GM12878 (cell line): ENCODE results near the gene FAHD2A. TPM values are rescaled to one million over a fixed set of nuclear protein-coding genes. Genes with fewer than 3 reads are reported as not detected.

Experiments used
- ATAC-seq: fragments of 200-7000 bp; cut with Tn5 transposase; 3 replicates; pipeline ENCODE4 v1.9.1; 2020; ENCODE audit warnings: mild to moderate bottlenecking, moderate library complexity
- BruUV-seq: library from RNA; stranded (reverse); fragments of 400-500 nt; replicated peaks from 2 replicates; lab custom pipeline; 2021; lab: Mats Ljungman, UMichigan
- CTCF ChIA-PET: fragments of 300-600 bp; sonication (Branson Sonifier 250); formaldehyde crosslinking; extraction: SDS; loops from one replicate; lab custom pipeline; 2021; ENCODE audit warnings: inconsistent platforms; lab: Yijun Ruan, JAX
- POLR2A ChIA-PET: fragments of 350-600 bp; formaldehyde crosslinking; extraction: SDS; loops from one replicate; lab custom pipeline; 2021; ENCODE audit warnings: inconsistent platforms; lab: Charles Lee
- RAD21 ChIA-PET: fragments of 300-600 bp; sonication (Branson Sonifier 250); formaldehyde crosslinking; loops from one replicate; lab custom pipeline; 2023; ENCODE audit warnings: antibody characterized with exemption; ENCODE audit not compliant: unreplicated experiment; lab: Charles Lee
- SMC1A ChIA-PET: fragments of 300-600 bp; sonication (Branson Sonifier 250); formaldehyde crosslinking; loops from one replicate; lab custom pipeline; 2023; ENCODE audit not compliant: unreplicated experiment, uncharacterized antibody; lab: Charles Lee
- DNase-seq: peaks from one replicate; pipeline ENCODE4 v3.0.0-alpha.2; 2011; ENCODE audit warnings: low read depth, low spot score
- FAIRE-seq: peaks from 3 replicates; lab custom pipeline; 2011; peaks lifted over from hg19 to GRCh38; lab: Jason Lieb, UNC
- H2AFZ ChIP-seq: 2 replicates; pipeline ENCODE4 v1.6.0; 2011; ENCODE audit warnings: low read depth, low read length, control low read depth; ENCODE audit not compliant: control insufficient read depth
- H3K27ac ChIP-seq: 2 replicates; pipeline ENCODE4 v1.5.1; 2011; ENCODE audit warnings: control low read depth; ENCODE audit not compliant: control insufficient read depth, insufficient read depth
- H3K27me3 ChIP-seq, 2 experiments: replicated peaks in 1 of 2; 2 replicates each; pipeline versions ENCODE4 v1.6.0 to v1.6.1; 2011; ENCODE audit warnings: low read length in 1 of 2; ENCODE audit not compliant: control insufficient read depth in 2 of 2, insufficient read depth in 2 of 2
- H3K36me3 ChIP-seq, 2 experiments: 2 replicates each; pipeline ENCODE4 v1.5.1; 2011; ENCODE audit warnings: low read length in 1 of 2; ENCODE audit not compliant: control insufficient read depth in 2 of 2, insufficient read depth in 2 of 2
- H3K4me1 ChIP-seq: 2 replicates; pipeline ENCODE4 v1.6.1; 2011; ENCODE audit warnings: mild to moderate bottlenecking, low read length, moderate library complexity, mixed read lengths; ENCODE audit not compliant: control insufficient read depth, insufficient read depth
- H3K4me2 ChIP-seq: 2 replicates; pipeline ENCODE4 v1.6.0; 2011; ENCODE audit warnings: control low read depth; ENCODE audit not compliant: control insufficient read depth, insufficient read depth
- H3K4me3 ChIP-seq: fragments of 200-600 bp; sonication (generic); 2 replicates; pipeline ENCODE4 v1.5.1; 2016
- H3K79me2 ChIP-seq: 2 replicates; pipeline ENCODE4 v1.6.0; 2011; ENCODE audit warnings: low read length; ENCODE audit not compliant: control insufficient read depth, insufficient read depth
- H3K9ac ChIP-seq: 2 replicates; pipeline ENCODE4 v1.8.0; 2011; ENCODE audit warnings: low read length, control low read depth, mixed read lengths; ENCODE audit not compliant: control insufficient read depth, insufficient read depth
- H3K9me3 ChIP-seq: replicated peaks from 3 replicates; pipeline ENCODE4 v1.5.1; 2011; ENCODE audit warnings: mild to moderate bottlenecking, low read length; ENCODE audit not compliant: control insufficient read depth, insufficient read depth
- H4K20me1 ChIP-seq: 2 replicates; pipeline ENCODE4 v1.6.0; 2011; ENCODE audit not compliant: control insufficient read depth, insufficient read depth
- BRCA1 ChIP-seq: IDR thresholded peaks from 2 replicates; pipeline ENCODE4 v1.6.1; 2011; ENCODE audit warnings: low read depth, low read length, improper control_type of control experiment
- HDGF ChIP-seq: fragments of 450-650 bp; IDR thresholded peaks from 2 replicates; pipeline ENCODE4 v1.6.1; 2016; ENCODE audit warnings: antibody characterized with exemption
- NRF1 ChIP-seq: conservative IDR thresholded peaks from 2 replicates; pipeline ENCODE4 v1.6.1; 2011; ENCODE audit warnings: mild to moderate bottlenecking, low read depth, low read length, improper control_type of control experiment
- PML ChIP-seq: IDR thresholded peaks from 2 replicates; pipeline ENCODE4 v1.6.1; 2012; ENCODE audit warnings: low read length, inconsistent platforms
- RAD21 ChIP-seq: IDR thresholded peaks from 2 replicates; pipeline ENCODE4 v1.6.1; 2011; ENCODE audit warnings: mild to moderate bottlenecking, low read depth, low read length, moderate library complexity; ENCODE audit not compliant: insufficient read depth
- RELA ChIP-seq: fragments of 450-650 bp; IDR thresholded peaks from 2 replicates; pipeline ENCODE4 v1.8.0; 2014; ENCODE audit warnings: borderline replicate concordance; ENCODE audit not compliant: partially characterized antibody
- STAT3 ChIP-seq: IDR thresholded peaks from 2 replicates; pipeline ENCODE4 v1.6.1; 2011; ENCODE audit warnings: low read depth, low read length, improper control_type of control experiment
- ZSCAN29 ChIP-seq: fragments of 450-650 bp; IDR thresholded peaks from 2 replicates; pipeline ENCODE4 v1.6.1; 2017; ENCODE audit warnings: mild to moderate bottlenecking, moderate library complexity
- WGBS: methylation state at CpG from one replicate; pipeline ENCODE4 v1.1.6; 2016; ENCODE audit warnings: low lambda C conversion rate; ENCODE audit not compliant: insufficient replicate concordance, insufficient coverage; ENCODE audit errors: missing lambda C conversion rate; 5-methylcytosine and 5-hydroxymethylcytosine counted together
- in situ Hi-C: fragments of 300-500 bp; cut with MboI; formaldehyde crosslinking; loops from 9 replicates; pipeline ENCODE4 v1.14.3; 2018; ENCODE audit warnings: mixed read lengths
- intact Hi-C: fragments of 100-400 bp; cut with micrococcal nuclease; formaldehyde crosslinking; loops from one replicate; pipeline ENCODE4 v1.14.2; 2022; ENCODE audit not compliant: unreplicated experiment
- polyA plus RNA-seq, 11 experiments: library from polyadenylated mRNA; depleted of rRNA in 4 of 11; unstranded in 6 of 11; stranded (reverse) in 5 of 11; fragments of >200 nt; fragmentation: Nextera tagmentation in 4 of 11; fragmentation: Illumina TruSeq in 1 of 11; extraction: Ambion mirVana in 4 of 11; extraction: Trizol in 1 of 11; gene quantifications; 1 replicate in 1 of 11; 2 replicates in 10 of 11; pipeline versions ENCODE4 v1.2.1 to v1.2.3, GENCODE V29; 2011 to 2016; ENCODE audit warnings: inconsistent platforms in 2 of 11, missing spikeins in 2 of 11, low read depth in 1 of 11
- total RNA-seq, 4 experiments: library from RNA; depleted of rRNA in 3 of 4; stranded (reverse); fragments of >200 nt in 3 of 4; fragmentation: Illumina TruSeq in 1 of 4; extraction: Trizol in 1 of 4; gene quantifications; 2 replicates each; pipeline versions ENCODE4 v1.2.1 to v1.2.3, GENCODE V29; 2013 to 2021
- TF ChIP-seq, protein P1 (sequence below): fragments of 450-650 bp; IDR thresholded peaks from 2 replicates; pipeline ENCODE4 v1.6.1; 2018; ENCODE audit warnings: mild to moderate bottlenecking, low read depth, moderate library complexity; ENCODE audit not compliant: partially characterized antibody
- TF ChIP-seq, protein P2 (sequence below): IDR thresholded peaks from 2 replicates; pipeline ENCODE4 v1.6.1; 2012; ENCODE audit warnings: mild to moderate bottlenecking, low read depth, low read length
- TF ChIP-seq, protein P3 (sequence below): fragments of 450-650 bp; IDR thresholded peaks from 2 replicates; pipeline ENCODE4 v1.6.1; 2016; ENCODE audit warnings: mild to moderate bottlenecking

Gene FAHD2A
- total and polyA plus RNA-seq, 10 of the 15 experiments (the other 5 are each of a cell fraction or from before 2014, with no cell fraction given), result 11.2 to 38.2 (median 25.1) TPM

DNA sequence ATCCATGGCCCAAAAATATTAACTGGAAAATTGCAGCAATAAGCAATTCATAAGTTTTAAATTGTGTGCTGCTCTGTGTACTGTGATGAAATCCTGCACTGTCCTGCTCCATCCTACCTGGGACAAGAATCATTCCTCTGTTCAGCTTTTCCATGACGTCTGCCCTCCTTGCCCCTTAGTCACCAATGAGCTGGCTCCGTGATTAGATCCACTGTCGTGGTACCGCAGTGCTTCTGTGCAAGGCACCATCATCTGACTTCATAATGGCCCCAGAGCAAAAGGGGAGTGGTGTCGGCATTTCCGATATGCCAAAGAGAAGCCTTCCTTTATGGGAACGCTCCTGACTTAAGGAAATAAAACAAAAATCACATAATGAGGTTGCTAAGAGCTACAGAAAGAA lies 3.4 kb upstream of the FAHD2A start:
- CTCF ChIA-PET, result no interaction called here

DNA sequence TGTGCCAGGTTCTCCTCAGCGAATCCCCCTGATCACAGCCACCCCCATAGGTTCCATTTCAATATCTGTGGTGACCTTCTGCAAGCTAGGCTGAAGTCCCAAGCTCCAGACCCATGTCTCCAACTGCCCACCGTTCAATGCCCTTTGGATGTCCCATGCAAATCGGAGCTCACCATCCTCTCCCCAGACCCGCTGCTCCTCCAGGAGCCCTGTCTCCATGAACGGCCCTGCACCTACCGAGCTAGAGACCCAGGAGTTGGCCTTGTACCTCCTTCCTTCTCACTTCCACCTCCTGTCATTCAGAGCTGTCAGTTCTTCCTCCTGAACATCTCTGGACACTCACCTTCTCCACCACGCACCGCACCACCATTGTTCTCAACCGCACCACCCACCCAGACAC lies 1.0 kb upstream of the FAHD2A start:
- H3K4me1 ChIP-seq, result peaks cover 5% of the 10 kb centered on the region
- ATAC-seq (no peak), DNase-seq (no peak), FAIRE-seq (no peak)
- no peaks in the 10 kb centered on the region for H3K9me3 ChIP-seq
- BruUV-seq, result no TSS peak
- peak overlapping the region; percentile 73; the same call in 1 of the 2 replicates for H2AFZ ChIP-seq
- POLR2A ChIA-PET, result no interaction called here
- in situ Hi-C loops, result loop anchor here (5.0 kb wide), 1 partner anchor 331 kb away; no protein-coding TSS in a partner anchor
- no peaks in the 10 kb centered on the region for H3K36me3 ChIP-seq
- peak overlapping the region; percentile 80 for H3K9ac ChIP-seq
- peak overlapping the region; percentile 89 for H3K4me2 ChIP-seq
- intact Hi-C loops, result no loop called here
- H4K20me1 ChIP-seq, result no peaks in the 10 kb centered on the region
- RAD21 ChIA-PET, result interaction anchor here (1.5 to 2.1 kb wide), 2 partner anchors 12 to 170 kb away, joined by 3 to 10 read pairs; no protein-coding TSS in a partner anchor
- SMC1A ChIA-PET, result interaction anchor here (1.0 to 1.2 kb wide), 2 partner anchors 12 to 125 kb away, joined by 3 to 5 read pairs; no protein-coding TSS in a partner anchor
- CTCF ChIA-PET, result interaction anchor here (1.1 to 4.1 kb wide), 3 partner anchors 13 to 286 kb away, joined by 3 to 41 read pairs (median 3); no protein-coding TSS in a partner anchor
- peak overlapping the region; percentile 89 for H3K4me3 ChIP-seq
- 86% methylated on average over 9 of the region's 9 CpGs for WGBS
- peaks cover 7% of the 10 kb centered on the region for H3K79me2 ChIP-seq
- H3K27ac ChIP-seq, result no peak overlapping the region
- no peaks in the 10 kb centered on the region for H3K27me3 ChIP-seq
- TF ChIP-seq, protein P1, sequence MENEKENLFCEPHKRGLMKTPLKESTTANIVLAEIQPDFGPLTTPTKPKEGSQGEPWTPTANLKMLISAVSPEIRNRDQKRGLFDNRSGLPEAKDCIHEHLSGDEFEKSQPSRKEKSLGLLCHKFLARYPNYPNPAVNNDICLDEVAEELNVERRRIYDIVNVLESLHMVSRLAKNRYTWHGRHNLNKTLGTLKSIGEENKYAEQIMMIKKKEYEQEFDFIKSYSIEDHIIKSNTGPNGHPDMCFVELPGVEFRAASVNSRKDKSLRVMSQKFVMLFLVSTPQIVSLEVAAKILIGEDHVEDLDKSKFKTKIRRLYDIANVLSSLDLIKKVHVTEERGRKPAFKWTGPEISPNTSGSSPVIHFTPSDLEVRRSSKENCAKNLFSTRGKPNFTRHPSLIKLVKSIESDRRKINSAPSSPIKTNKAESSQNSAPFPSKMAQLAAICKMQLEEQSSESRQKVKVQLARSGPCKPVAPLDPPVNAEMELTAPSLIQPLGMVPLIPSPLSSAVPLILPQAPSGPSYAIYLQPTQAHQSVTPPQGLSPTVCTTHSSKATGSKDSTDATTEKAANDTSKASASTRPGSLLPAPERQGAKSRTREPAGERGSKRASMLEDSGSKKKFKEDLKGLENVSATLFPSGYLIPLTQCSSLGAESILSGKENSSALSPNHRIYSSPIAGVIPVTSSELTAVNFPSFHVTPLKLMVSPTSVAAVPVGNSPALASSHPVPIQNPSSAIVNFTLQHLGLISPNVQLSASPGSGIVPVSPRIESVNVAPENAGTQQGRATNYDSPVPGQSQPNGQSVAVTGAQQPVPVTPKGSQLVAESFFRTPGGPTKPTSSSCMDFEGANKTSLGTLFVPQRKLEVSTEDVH, result no peak
- no peak for TF ChIP-seq NRF1
- no peak for TF ChIP-seq RELA
- TF ChIP-seq, protein P2, sequence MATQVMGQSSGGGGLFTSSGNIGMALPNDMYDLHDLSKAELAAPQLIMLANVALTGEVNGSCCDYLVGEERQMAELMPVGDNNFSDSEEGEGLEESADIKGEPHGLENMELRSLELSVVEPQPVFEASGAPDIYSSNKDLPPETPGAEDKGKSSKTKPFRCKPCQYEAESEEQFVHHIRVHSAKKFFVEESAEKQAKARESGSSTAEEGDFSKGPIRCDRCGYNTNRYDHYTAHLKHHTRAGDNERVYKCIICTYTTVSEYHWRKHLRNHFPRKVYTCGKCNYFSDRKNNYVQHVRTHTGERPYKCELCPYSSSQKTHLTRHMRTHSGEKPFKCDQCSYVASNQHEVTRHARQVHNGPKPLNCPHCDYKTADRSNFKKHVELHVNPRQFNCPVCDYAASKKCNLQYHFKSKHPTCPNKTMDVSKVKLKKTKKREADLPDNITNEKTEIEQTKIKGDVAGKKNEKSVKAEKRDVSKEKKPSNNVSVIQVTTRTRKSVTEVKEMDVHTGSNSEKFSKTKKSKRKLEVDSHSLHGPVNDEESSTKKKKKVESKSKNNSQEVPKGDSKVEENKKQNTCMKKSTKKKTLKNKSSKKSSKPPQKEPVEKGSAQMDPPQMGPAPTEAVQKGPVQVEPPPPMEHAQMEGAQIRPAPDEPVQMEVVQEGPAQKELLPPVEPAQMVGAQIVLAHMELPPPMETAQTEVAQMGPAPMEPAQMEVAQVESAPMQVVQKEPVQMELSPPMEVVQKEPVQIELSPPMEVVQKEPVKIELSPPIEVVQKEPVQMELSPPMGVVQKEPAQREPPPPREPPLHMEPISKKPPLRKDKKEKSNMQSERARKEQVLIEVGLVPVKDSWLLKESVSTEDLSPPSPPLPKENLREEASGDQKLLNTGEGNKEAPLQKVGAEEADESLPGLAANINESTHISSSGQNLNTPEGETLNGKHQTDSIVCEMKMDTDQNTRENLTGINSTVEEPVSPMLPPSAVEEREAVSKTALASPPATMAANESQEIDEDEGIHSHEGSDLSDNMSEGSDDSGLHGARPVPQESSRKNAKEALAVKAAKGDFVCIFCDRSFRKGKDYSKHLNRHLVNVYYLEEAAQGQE, result no peak
- TF ChIP-seq STAT3, result no peak
- TF ChIP-seq RAD21, result no peak

More for the DNA sequence above, 3.4 kb upstream of the FAHD2A start:
- ChIA-PET RAD21 (no interaction called here), POLR2A (no interaction called here)
- Histone ChIP-seq H2AFZ (no peak overlapping the region), H3K9ac (no peak overlapping the region), H3K79me2 (peaks cover 7% of the 10 kb centered on the region), H4K20me1 (no peaks in the 10 kb centered on the region), H3K36me3 (no peaks in the 10 kb centered on the region)
- ATAC-seq (no peak), DNase-seq (no peak)
- intact Hi-C loops, result no loop called here
- BruUV-seq, result no TSS peak
- no peak for TF ChIP-seq HDGF
- TF ChIP-seq ZSCAN29, result no peak
- no peak for TF ChIP-seq BRCA1
- no peak for TF ChIP-seq PML
- TF ChIP-seq, protein P3, sequence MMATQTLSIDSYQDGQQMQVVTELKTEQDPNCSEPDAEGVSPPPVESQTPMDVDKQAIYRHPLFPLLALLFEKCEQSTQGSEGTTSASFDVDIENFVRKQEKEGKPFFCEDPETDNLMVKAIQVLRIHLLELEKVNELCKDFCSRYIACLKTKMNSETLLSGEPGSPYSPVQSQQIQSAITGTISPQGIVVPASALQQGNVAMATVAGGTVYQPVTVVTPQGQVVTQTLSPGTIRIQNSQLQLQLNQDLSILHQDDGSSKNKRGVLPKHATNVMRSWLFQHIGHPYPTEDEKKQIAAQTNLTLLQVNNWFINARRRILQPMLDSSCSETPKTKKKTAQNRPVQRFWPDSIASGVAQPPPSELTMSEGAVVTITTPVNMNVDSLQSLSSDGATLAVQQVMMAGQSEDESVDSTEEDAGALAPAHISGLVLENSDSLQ, result no peak
- TF ChIP-seq, all 136 proteins: peak for 0
- in situ Hi-C loops, result no loop called here
- no peak overlapping the region for H3K27ac ChIP-seq
- H3K4me3 ChIP-seq, result no peak overlapping the region
- WGBS, result 91% methylated on average over 7 of the region's 7 CpGs
- no peak for FAIRE-seq
- no peak overlapping the region for H3K4me2 ChIP-seq
- SMC1A ChIA-PET, result no interaction called here
- no peaks in the 10 kb centered on the region for H3K9me3 ChIP-seq
- peaks cover 5% of the 10 kb centered on the region for H3K4me1 ChIP-seq
- H3K27me3 ChIP-seq, result no peaks in the 10 kb centered on the region
